ENCODE data around the gene APRT. TPM values are rescaled to one million over a fixed set of nuclear protein-coding genes. Genes with fewer than 3 reads are reported as not detected.

The APRT gene
- 105 TPM for polyA plus RNA-seq (2013, experiment 1 of 2; ENCODE audit: insufficient read length)
- polyA plus RNA-seq (2013, experiment 2 of 2; ENCODE audit: insufficient read length) = 95.6 TPM

GRCh38 chr16:88811769-88812512 is at the start of gene APRT:
APRT (minus strand) TSS chr16:88811928; CDS start chr16:88811899, 29 bp downstream.
- peak; percentile 93 for DNase-seq

GRCh38 chr16:88861359-88861758 is 49.6 kb upstream of the APRT start:
- DNase-seq = no peak

GRCh38 chr16:88859381-88860091 is 47.8 kb upstream of the APRT start:
- DNase-seq = no peak

- DNase-seq = peak; percentile 66
These were observed 46.1 kb upstream of the APRT start for GRCh38 chr16:88857728-88858339.

- peak; percentile 95 for DNase-seq
These were observed 45.4 kb upstream of the APRT start, which contains the start of the genes GALNS and TRAPPC2L for GRCh38 chr16:88856828-88857727. GALNS (minus strand) TSS chr16:88856947; CDS start chr16:88856877, 70 bp downstream. TRAPPC2L (plus strand) TSS chr16:88857127; CDS start chr16:88857151, 24 bp downstream.

- no peak for DNase-seq
These were observed 44.5 kb upstream of the APRT start for GRCh38 chr16:88856122-88856827.

GRCh38 chr16:88855736-88856121 is 44.0 kb upstream of the APRT start:
- DNase-seq = no peak

- no peak for DNase-seq
These were observed 43.4 kb upstream of the APRT start for GRCh38 chr16:88855176-88855575.

GRCh38 chr16:88854306-88855111 is 42.8 kb upstream of the APRT start:
- no peak for DNase-seq

- DNase-seq = no peak
These were observed 41.7 kb upstream of the APRT start for GRCh38 chr16:88853325-88853941.

- DNase-seq = no peak
These were observed 39.9 kb upstream of the APRT start for GRCh38 chr16:88851616-88852015.

GRCh38 chr16:88850531-88851199 is 38.9 kb upstream of the APRT start:
- DNase-seq = no peak

GRCh38 chr16:88848557-88848956 is 36.8 kb upstream of the APRT start:
- DNase-seq = no peak

GRCh38 chr16:88847654-88848053 is 35.9 kb upstream of the APRT start:
- no peak for DNase-seq

GRCh38 chr16:88846088-88846487 is 34.4 kb upstream of the APRT start:
- DNase-seq = no peak

- DNase-seq = no peak
These were observed 32.8 kb upstream of the APRT start for GRCh38 chr16:88844419-88845036.

GRCh38 chr16:88843256-88843655 is 31.5 kb upstream of the APRT start:
- no peak for DNase-seq

GRCh38 chr16:88842806-88843205 is 31.1 kb upstream of the APRT start:
- DNase-seq = no peak

GRCh38 chr16:88842308-88842756 is 30.6 kb upstream of the APRT start:
- no peak for DNase-seq
